NT2/D1 (cell line): ENCODE data around the gene CCDC124.
A peak's percentile ranks its signal among the peaks of the same experiment; 100 is the strongest.

ENCODE experiments used
- DNase-seq: peaks from one replicate; pipeline ENCODE4 v3.0.0-alpha.2; 2011; ENCODE audit warnings: low read depth, low spot score
- H3K27me3 ChIP-seq: 2 replicates; pipeline ENCODE4 v1.6.0; 2011; ENCODE audit warnings: mild to moderate bottlenecking; ENCODE audit not compliant: insufficient read length, insufficient read depth
- H3K36me3 ChIP-seq: 2 replicates; pipeline ENCODE4 v1.6.1; 2011; ENCODE audit warnings: mild to moderate bottlenecking, low read length, mixed read lengths; ENCODE audit not compliant: insufficient read depth, insufficient read length
- H3K4me1 ChIP-seq: 2 replicates; pipeline ENCODE4 v1.5.1; 2011; ENCODE audit not compliant: insufficient read depth, insufficient read length
- H3K4me3 ChIP-seq: 2 replicates; pipeline ENCODE4 v1.5.1; 2011; ENCODE audit warnings: low read depth; ENCODE audit not compliant: insufficient read length
- H3K9ac ChIP-seq: 2 replicates; pipeline ENCODE4 v1.6.0; 2011; ENCODE audit warnings: low read depth; ENCODE audit not compliant: insufficient read length
- H3K9me3 ChIP-seq: 2 replicates; pipeline ENCODE4 v1.5.1; 2011; ENCODE audit warnings: mild to moderate bottlenecking, low read length; ENCODE audit not compliant: insufficient read depth
- SUZ12 ChIP-seq: IDR thresholded peaks from 2 replicates; pipeline ENCODE4 v1.6.1; 2011; ENCODE audit not compliant: insufficient read length, insufficient read depth; ENCODE audit errors: extremely low read depth
- YY1 ChIP-seq: IDR thresholded peaks from 2 replicates; pipeline ENCODE4 v1.6.1; 2011; ENCODE audit not compliant: insufficient read length, insufficient read depth
- ZNF274 ChIP-seq: IDR thresholded peaks from 2 replicates; pipeline ENCODE4 v1.6.1; 2011; ENCODE audit warnings: mild to moderate bottlenecking, low read depth, low read length

Gene CCDC124

GRCh38 chr19:17920527-17920926 is 12.3 kb upstream of the CCDC124 start:
- Histone ChIP-seq H3K4me3 (no peak overlapping the region), H3K27me3 (no peaks in the 10 kb centered on the region), H3K9ac (no peak overlapping the region), H3K36me3 (no peaks in the 10 kb centered on the region), H3K9me3 (peaks cover 9% of the 10 kb centered on the region; the same call in 1 of the 2 replicates), H3K4me1 (peaks cover 5% of the 10 kb centered on the region)
- TF ChIP-seq YY1 (no peak), ZNF274 (no peak), SUZ12 (no peak)
- no peak for DNase-seq

GRCh38 chr19:17922138-17922537 is 10.7 kb upstream of the CCDC124 start:
- no peak overlapping the region for H3K9ac ChIP-seq
- DNase-seq, result no peak
- H3K36me3 ChIP-seq, result no peaks in the 10 kb centered on the region
- TF ChIP-seq SUZ12, result no peak
- no peak for TF ChIP-seq ZNF274
- no peak for TF ChIP-seq YY1
- no peak overlapping the region for H3K4me3 ChIP-seq
- no peaks in the 10 kb centered on the region for H3K4me1 ChIP-seq
- H3K27me3 ChIP-seq, result no peaks in the 10 kb centered on the region
- peaks cover 3% of the 10 kb centered on the region; the same call in 1 of the 2 replicates for H3K9me3 ChIP-seq

- peaks cover 2% of the 10 kb centered on the region for H3K4me1 ChIP-seq
- H3K4me3 ChIP-seq, result no peak overlapping the region
- no peak overlapping the region for H3K9ac ChIP-seq
- H3K36me3 ChIP-seq, result no peaks in the 10 kb centered on the region
- H3K9me3 ChIP-seq, result no peaks in the 10 kb centered on the region
- H3K27me3 ChIP-seq, result no peaks in the 10 kb centered on the region
- TF ChIP-seq YY1 (no peak), ZNF274 (no peak), SUZ12 (no peak)
- DNase-seq, result no peak
Measured at GRCh38 chr19:17926044-17926443, 6.8 kb upstream of the CCDC124 start.

- Histone ChIP-seq H3K4me1 (peaks cover 2% of the 10 kb centered on the region), H3K9me3 (no peaks in the 10 kb centered on the region), H3K9ac (no peak overlapping the region), H3K27me3 (no peaks in the 10 kb centered on the region), H3K4me3 (no peak overlapping the region), H3K36me3 (no peaks in the 10 kb centered on the region)
- DNase-seq, result no peak
- TF ChIP-seq YY1 (no peak), ZNF274 (no peak)
Measured at GRCh38 chr19:17929056-17929455, 3.8 kb upstream of the CCDC124 start.

- Histone ChIP-seq H3K9ac (peak overlapping the region; percentile 98), H3K36me3 (peaks cover 12% of the 10 kb centered on the region), H3K9me3 (no peaks in the 10 kb centered on the region), H3K4me3 (peak overlapping the region; percentile 9), H3K4me1 (peaks cover 2% of the 10 kb centered on the region), H3K27me3 (no peaks in the 10 kb centered on the region)
- TF ChIP-seq SUZ12 (no peak), YY1 (no peak), ZNF274 (no peak)
- peak; percentile 79 for DNase-seq
Measured at GRCh38 chr19:17931532-17932191, 1.2 kb upstream of the CCDC124 start.

- no peak for TF ChIP-seq YY1
- Histone ChIP-seq H3K9me3 (no peaks in the 10 kb centered on the region), H3K9ac (peak overlapping the region; percentile 98), H3K4me3 (peak overlapping the region; percentile 96), H3K27me3 (no peaks in the 10 kb centered on the region), H3K36me3 (peaks cover 28% of the 10 kb centered on the region), H3K4me1 (peaks cover 2% of the 10 kb centered on the region)
- DNase-seq, result no peak
Measured at GRCh38 chr19:17933414-17934129, 757 bp downstream of the CCDC124 start.

- Histone ChIP-seq H3K9me3 (no peaks in the 10 kb centered on the region), H3K9ac (no peak overlapping the region), H3K27me3 (no peaks in the 10 kb centered on the region), H3K4me3 (no peak overlapping the region), H3K36me3 (peaks cover 41% of the 10 kb centered on the region), H3K4me1 (no peaks in the 10 kb centered on the region)
- DNase-seq, result no peak
- no peak for TF ChIP-seq ZNF274
- no peak for TF ChIP-seq SUZ12
- no peak for TF ChIP-seq YY1
Measured at GRCh38 chr19:17936379-17936778, 3.6 kb downstream of the CCDC124 start.
